IgD-negative memory B cell (primary cell): ENCODE data around the gene WBP1L. TPM values are rescaled to one million over a fixed set of nuclear protein-coding genes. Genes with fewer than 3 reads are reported as not detected.
A peak's percentile ranks its signal among the peaks of the same experiment; 100 is the strongest.
"Not testable (repeated sequence)": the region's sequence is repeated elsewhere in the genome, so short reads cannot be mapped to it uniquely, and the experiment has no call there.

Experiments
- H3K27ac Mint-ChIP-seq, 3 donors: one replicate each; pipeline ENCODE4 v1.8.0; 2020 to 2022; ENCODE audit warnings: mild to moderate bottlenecking in 3 of 3, mixed read lengths in 3 of 3, moderate library complexity in 1 of 3
- H3K27me3 Mint-ChIP-seq: one replicate; pipeline ENCODE4 v1.8.0; 2021; ENCODE audit warnings: mixed read lengths
- H3K36me3 Mint-ChIP-seq: one replicate; pipeline ENCODE4 v1.8.0; 2020; ENCODE audit warnings: mild to moderate bottlenecking, mixed read lengths
- H3K4me1 Mint-ChIP-seq, 3 donors: one replicate each; pipeline ENCODE4 v1.8.0; 2020 to 2022; ENCODE audit warnings: mixed read lengths in 3 of 3, mild to moderate bottlenecking in 1 of 3
- H3K4me3 Mint-ChIP-seq, 4 donors: one replicate each; pipeline ENCODE4 v1.8.0; 2020 to 2022; ENCODE audit warnings: mild to moderate bottlenecking in 4 of 4, mixed read lengths in 4 of 4, moderate library complexity in 3 of 4
- H3K9me3 Mint-ChIP-seq, 3 donors: one replicate each; pipeline ENCODE4 v1.8.0; 2020 to 2021; ENCODE audit warnings: mixed read lengths in 3 of 3, mild to moderate bottlenecking in 1 of 3
- polyA plus RNA-seq: library from polyadenylated mRNA; unstranded; fragments of 300-500 nt; fragmentation: Illumina TruSeq; gene quantifications from one replicate; pipeline ENCODE4 v1.2.3, GENCODE V29; 2021

WBP1L gene
- 28.8 TPM for polyA plus RNA-seq

GRCh38 chr10:102743588-102744373, at the start of gene WBP1L:
Gene WBP1L (plus strand): TSS chr10:102743948. CDS start chr10:102744054, 106 bp downstream.
- H3K9me3 Mint-ChIP-seq = peaks cover 0 to 4% (median 0%) of the 10 kb centered on the region in 3 donors
- H3K36me3 Mint-ChIP-seq = no peaks in the 10 kb centered on the region
- H3K4me1 Mint-ChIP-seq = peaks cover 27 to 37% (median 30%) of the 10 kb centered on the region in 3 donors
- H3K27me3 Mint-ChIP-seq = no peaks in the 10 kb centered on the region
- H3K4me3 Mint-ChIP-seq = peak within 1 kb of the TSS; percentile 68 to 95 (median 94)
- H3K27ac Mint-ChIP-seq = peak within 1 kb of the TSS; percentile 15 to 90 (median 89)

GRCh38 chr10:102695401-102695800, 48.3 kb upstream of the WBP1L start:
- H3K27me3 Mint-ChIP-seq, H3K4me3 Mint-ChIP-seq, H3K9me3 Mint-ChIP-seq, H3K4me1 Mint-ChIP-seq, H3K27ac Mint-ChIP-seq: not testable (repeated sequence)
- H3K36me3 Mint-ChIP-seq = peaks cover 17% of the 10 kb centered on the region

- H3K27ac Mint-ChIP-seq = no peak overlapping the region
- H3K9me3 Mint-ChIP-seq = no peaks in the 10 kb centered on the region
- no peaks in the 10 kb centered on the region for H3K27me3 Mint-ChIP-seq
- no peak overlapping the region for H3K4me3 Mint-ChIP-seq
- H3K4me1 Mint-ChIP-seq = no peaks in the 10 kb centered on the region
- H3K36me3 Mint-ChIP-seq = peaks cover 17% of the 10 kb centered on the region
Observed at GRCh38 chr10:102696736-102697135, 47.0 kb upstream of the WBP1L start.

GRCh38 chr10:102698894-102699293, 44.9 kb upstream of the WBP1L start:
- peak overlapping the region in 1 of 3 donors; percentile 10 for H3K27ac Mint-ChIP-seq
- no peaks in the 10 kb centered on the region for H3K27me3 Mint-ChIP-seq

GRCh38 chr10:102701272-102701671, 42.5 kb upstream of the WBP1L start:
- Mint-ChIP-seq H3K4me3 (no peak overlapping the region), H3K9me3 (no peaks in the 10 kb centered on the region), H3K27me3 (no peaks in the 10 kb centered on the region), H3K27ac (no peak overlapping the region), H3K36me3 (peaks cover 16% of the 10 kb centered on the region), H3K4me1 (peaks cover 5 to 7% (median 6%) of the 10 kb centered on the region in 3 donors)

More at GRCh38 chr10:102698894-102699293, 44.9 kb upstream of the WBP1L start:
- H3K4me3 Mint-ChIP-seq = no peak overlapping the region
- peaks cover 17% of the 10 kb centered on the region for H3K36me3 Mint-ChIP-seq
- no peaks in the 10 kb centered on the region for H3K4me1 Mint-ChIP-seq
- no peaks in the 10 kb centered on the region for H3K9me3 Mint-ChIP-seq

- peaks cover 14% of the 10 kb centered on the region for H3K36me3 Mint-ChIP-seq
- H3K4me3 Mint-ChIP-seq = no peak overlapping the region
- H3K4me1 Mint-ChIP-seq = peaks cover 5 to 7% (median 6%) of the 10 kb centered on the region in 3 donors
- no peaks in the 10 kb centered on the region for H3K27me3 Mint-ChIP-seq
- H3K9me3 Mint-ChIP-seq = no peaks in the 10 kb centered on the region
- H3K27ac Mint-ChIP-seq = no peak overlapping the region
Observed at GRCh38 chr10:102701796-102702195, 42.0 kb upstream of the WBP1L start.

GRCh38 chr10:102702742-102703141, 41.0 kb upstream of the WBP1L start:
- H3K36me3 Mint-ChIP-seq = peaks cover 10% of the 10 kb centered on the region
- H3K4me3 Mint-ChIP-seq = no peak overlapping the region
- H3K27ac Mint-ChIP-seq = no peak overlapping the region
- H3K9me3 Mint-ChIP-seq = no peaks in the 10 kb centered on the region
- no peaks in the 10 kb centered on the region for H3K27me3 Mint-ChIP-seq
- H3K4me1 Mint-ChIP-seq = peaks cover 6 to 9% (median 7%) of the 10 kb centered on the region in 3 donors

- Mint-ChIP-seq H3K27me3 (no peaks in the 10 kb centered on the region), H3K4me1 (peaks cover 6 to 12% (median 7%) of the 10 kb centered on the region in 3 donors)
Observed at GRCh38 chr10:102704915-102705314, 38.8 kb upstream of the WBP1L start.

GRCh38 chr10:102705531-102705930, 38.2 kb upstream of the WBP1L start:
- Mint-ChIP-seq H3K4me1 (peaks cover 7 to 14% (median 8%) of the 10 kb centered on the region in 3 donors), H3K36me3 (no peaks in the 10 kb centered on the region), H3K4me3 (peak overlapping the region in 1 of 4 donors; percentile 2), H3K9me3 (no peaks in the 10 kb centered on the region), H3K27ac (peak overlapping the region in 1 of 3 donors; percentile 14), H3K27me3 (no peaks in the 10 kb centered on the region)

More at GRCh38 chr10:102704915-102705314, 38.8 kb upstream of the WBP1L start:
- no peak overlapping the region for H3K4me3 Mint-ChIP-seq
- peaks cover under 1% of the 10 kb centered on the region for H3K36me3 Mint-ChIP-seq
- peak overlapping the region in 1 of 3 donors; percentile 39 for H3K27ac Mint-ChIP-seq
- no peaks in the 10 kb centered on the region for H3K9me3 Mint-ChIP-seq

- no peaks in the 10 kb centered on the region for H3K27me3 Mint-ChIP-seq
- peak overlapping the region in 2 of 3 donors; percentile 33 to 95 for H3K27ac Mint-ChIP-seq
- H3K4me1 Mint-ChIP-seq = peaks cover 24 to 34% (median 26%) of the 10 kb centered on the region in 3 donors
- no peaks in the 10 kb centered on the region for H3K9me3 Mint-ChIP-seq
- no peaks in the 10 kb centered on the region for H3K36me3 Mint-ChIP-seq
- peak overlapping the region in 1 of 4 donors; percentile 71 for H3K4me3 Mint-ChIP-seq
Observed at GRCh38 chr10:102710609-102711008, 33.1 kb upstream of the WBP1L start.

GRCh38 chr10:102712089-102712488, 31.7 kb upstream of the WBP1L start:
- peak overlapping the region in 3 of 4 donors; percentile 45 to 87 (median 63) for H3K4me3 Mint-ChIP-seq
- H3K9me3 Mint-ChIP-seq = no peaks in the 10 kb centered on the region
- peaks cover 25 to 36% (median 25%) of the 10 kb centered on the region in 3 donors for H3K4me1 Mint-ChIP-seq
- H3K36me3 Mint-ChIP-seq = no peaks in the 10 kb centered on the region
- H3K27me3 Mint-ChIP-seq = no peaks in the 10 kb centered on the region
- H3K27ac Mint-ChIP-seq = peak overlapping the region in 2 of 3 donors; percentile 91 to 95

- Mint-ChIP-seq H3K9me3 (no peaks in the 10 kb centered on the region), H3K36me3 (peaks cover 2% of the 10 kb centered on the region), H3K27ac (peak overlapping the region; percentile 90 to 95 (median 94)), H3K27me3 (no peaks in the 10 kb centered on the region), H3K4me1 (peaks cover 27 to 36% (median 28%) of the 10 kb centered on the region in 3 donors), H3K4me3 (peak overlapping the region; percentile 87 to 97 (median 94))
Observed at GRCh38 chr10:102712843-102713538, 30.8 kb upstream of the WBP1L start.

GRCh38 chr10:102713539-102713813, 30.3 kb upstream of the WBP1L start:
- no peaks in the 10 kb centered on the region for H3K9me3 Mint-ChIP-seq
- peaks cover 28 to 37% (median 29%) of the 10 kb centered on the region in 3 donors for H3K4me1 Mint-ChIP-seq

GRCh38 chr10:102713814-102714620, 29.7 kb upstream of the WBP1L start, which contains the start of gene ARL3:
Gene ARL3 (minus strand): TSS chr10:102714397. CDS start chr10:102714275, 122 bp downstream.
- Mint-ChIP-seq H3K9me3 (no peaks in the 10 kb centered on the region), H3K4me3 (peak within 1 kb of the TSS; percentile 87 to 97 (median 94)), H3K27ac (peak within 1 kb of the TSS; percentile 90 to 95 (median 94)), H3K4me1 (peaks cover 28 to 37% (median 29%) of the 10 kb centered on the region in 3 donors), H3K27me3 (no peaks in the 10 kb centered on the region), H3K36me3 (peaks cover 2% of the 10 kb centered on the region)

More at GRCh38 chr10:102713539-102713813, 30.3 kb upstream of the WBP1L start:
- H3K4me3 Mint-ChIP-seq = peak overlapping the region; percentile 87 to 97 (median 94)
- no peaks in the 10 kb centered on the region for H3K27me3 Mint-ChIP-seq
- H3K27ac Mint-ChIP-seq = peak overlapping the region; percentile 90 to 95 (median 94)
- H3K36me3 Mint-ChIP-seq = peaks cover 2% of the 10 kb centered on the region
